Left lung (tissue), 10 donors: ENCODE results near the gene VSTM2B. TPM values are rescaled to one million over a fixed set of nuclear protein-coding genes. Genes with fewer than 3 reads are reported as not detected.

Source experiments
- ATAC-seq: fragments of 200-7000 bp; cut with Tn5 transposase; one replicate; pipeline ENCODE4 v1.9.1; 2020; ENCODE audit warnings: moderate library complexity
- DNase-seq, 4 donors: peaks; one replicate each; pipeline ENCODE4 v3.0.0-alpha.2; 2013 to 2020
- H3K27ac ChIP-seq, 2 donors: fragments of 200-600 bp; sonication (generic) in 1 of 2; one replicate each; pipeline versions ENCODE4 v1.5.0 to v1.8.0; 2020 to 2021
- H3K27me3 ChIP-seq, 2 donors: fragments of 200-600 bp; sonication (generic) in 1 of 2; one replicate each; pipeline versions ENCODE4 v1.5.0 to v1.8.0; 2020 to 2021
- H3K36me3 ChIP-seq, 2 donors: fragments of 200-600 bp; sonication (generic) in 1 of 2; one replicate each; pipeline versions ENCODE4 v1.5.0 to v1.8.0; 2020 to 2021
- H3K4me1 ChIP-seq, 2 donors: fragments of 200-600 bp; one replicate each; pipeline ENCODE4 v1.8.0; 2021
- H3K4me3 ChIP-seq, 2 donors: fragments of 200-600 bp; sonication (generic) in 1 of 2; one replicate each; pipeline versions ENCODE4 v1.5.0 to v1.8.0; 2020 to 2021; ENCODE audit warnings: mild to moderate bottlenecking in 1 of 2
- H3K9me3 ChIP-seq, 2 donors: fragments of 200-600 bp; sonication (generic) in 1 of 2; one replicate each; pipeline versions ENCODE4 v1.5.0 to v1.8.0; 2020 to 2021
- CTCF ChIP-seq, 2 donors: fragments of 200-600 bp; sonication (generic) in 1 of 2; IDR thresholded peaks; one replicate each; pipeline versions ENCODE4 v1.5.0 to v1.8.0; 2021; ENCODE audit warnings: antibody characterized with exemption in 2 of 2
- intact Hi-C, 2 donors: fragments of 100-400 bp; cut with DNase I; formaldehyde crosslinking; loops; one replicate each; pipeline versions ENCODE4 v1.11.2 to v1.14.2; 2022
- polyA plus RNA-seq, 6 donors: library from polyadenylated mRNA; unstranded; fragments of 120-200 nt; gene quantifications; one replicate each; pipeline ENCODE4 v1.2.1, GENCODE V29; 2013; ENCODE audit not compliant: insufficient read length in 6 of 6
- total RNA-seq, 2 donors: library from RNA; stranded (reverse); fragmentation: NEBNext Ultra II Directional; extraction: Animal tissue kit (Norgen Biotek cat#: 25700); gene quantifications; one replicate each; pipeline ENCODE4 v1.2.1, GENCODE V29; 2021
- donor health status: DM: no; HTN: yes; CAD: no.
- donor health status: DM: no; HTN: no; CAD: no.

VSTM2B gene
- total and polyA plus RNA-seq, 8 donors = not detected

DNA sequence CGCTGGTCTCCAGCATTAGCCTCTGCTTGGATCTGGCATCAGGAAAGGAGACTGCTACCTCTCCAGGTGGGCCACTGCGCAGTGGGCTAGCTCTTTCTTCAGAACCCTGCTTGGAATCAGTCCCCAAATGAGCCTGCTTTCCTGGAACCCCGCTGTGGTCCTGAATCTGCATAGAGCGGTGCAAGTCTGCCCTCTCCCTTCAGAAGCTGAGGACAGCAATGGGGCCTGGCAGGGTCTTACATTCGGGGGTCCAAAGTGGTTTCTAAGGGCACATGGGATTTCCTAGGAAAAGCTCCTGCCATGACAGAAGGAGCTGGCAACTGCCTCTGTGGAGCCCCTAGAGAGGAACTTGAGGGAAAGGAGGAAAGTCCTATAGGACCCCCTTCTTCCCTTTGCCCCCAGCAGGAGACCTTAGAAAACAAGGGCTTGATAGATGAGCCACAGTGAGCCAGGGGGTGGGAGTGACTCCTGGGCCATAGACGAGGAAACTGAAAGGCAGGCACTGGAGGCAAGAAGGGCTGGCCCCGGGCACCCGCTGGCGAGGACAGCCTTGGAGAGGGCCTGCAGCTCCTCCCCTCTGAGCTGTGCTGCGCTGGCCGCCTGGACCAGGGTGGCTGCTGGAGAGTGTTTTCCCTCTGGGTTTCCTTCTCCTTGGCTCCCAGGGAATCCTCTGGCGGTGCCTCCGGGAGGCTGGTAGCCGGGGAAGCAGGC is 1.4 kb upstream of the VSTM2B start:
- no peak for TF ChIP-seq CTCF (IDR thresholded peaks at IDR 0.05)
- H3K27me3 ChIP-seq = peaks cover 56 to 100% of the 10 kb centered on the region in 2 donors
- no peaks in the 10 kb centered on the region for H3K9me3 ChIP-seq
- H3K36me3 ChIP-seq = no peaks in the 10 kb centered on the region
- ATAC-seq = no peak
- DNase-seq = no peak
- H3K4me1 ChIP-seq = peaks cover 2 to 29% of the 10 kb centered on the region in 2 donors
- intact Hi-C loops = no loop called here
- H3K4me3 ChIP-seq = no peak overlapping the region
- H3K27ac ChIP-seq = no peak overlapping the region

GRCh38 chr19:29524912-29525831 is 622 bp upstream of the VSTM2B start:
- intact Hi-C loops = no loop called here
- H3K4me1 ChIP-seq = peaks cover 2 to 29% of the 10 kb centered on the region in 2 donors
- TF ChIP-seq CTCF (IDR thresholded peaks at IDR 0.05) = no peak
- H3K9me3 ChIP-seq = no peaks in the 10 kb centered on the region
- peaks cover 65 to 100% of the 10 kb centered on the region in 2 donors for H3K27me3 ChIP-seq
- H3K27ac ChIP-seq = no peak overlapping the region
- ATAC-seq = no peak
- no peak for DNase-seq
- H3K4me3 ChIP-seq = no peak overlapping the region
- no peaks in the 10 kb centered on the region for H3K36me3 ChIP-seq

- TF ChIP-seq CTCF (IDR thresholded peaks at IDR 0.05) = no peak
- Histone ChIP-seq H3K36me3 (no peaks in the 10 kb centered on the region), H3K9me3 (no peaks in the 10 kb centered on the region), H3K4me3 (no peak overlapping the region), H3K27ac (no peak overlapping the region), H3K4me1 (peaks cover 2 to 29% of the 10 kb centered on the region in 2 donors), H3K27me3 (peaks cover 70 to 100% of the 10 kb centered on the region in 2 donors)
- no peak for ATAC-seq
- DNase-seq = no peak
- intact Hi-C loops = no loop called here
Observed at GRCh38 chr19:29526730-29527499, 1.1 kb downstream of the VSTM2B start.

- no peak overlapping the region for H3K4me3 ChIP-seq
- intact Hi-C loops = no loop called here
- peaks cover 2 to 29% of the 10 kb centered on the region in 2 donors for H3K4me1 ChIP-seq
Observed at GRCh38 chr19:29527500-29528328, 1.9 kb downstream of the VSTM2B start.

More at GRCh38 chr19:29527500-29528328, 1.9 kb downstream of the VSTM2B start:
- DNase-seq (no peak), ATAC-seq (no peak)
- Histone ChIP-seq H3K36me3 (no peaks in the 10 kb centered on the region), H3K9me3 (no peaks in the 10 kb centered on the region), H3K27ac (no peak overlapping the region), H3K27me3 (peaks cover 70 to 100% of the 10 kb centered on the region in 2 donors)
- TF ChIP-seq CTCF (IDR thresholded peaks at IDR 0.05) = no peak
